Measurements from ENCODE around the gene GPR179.

GPR179 gene

GRCh38 chr17:38342886-38343607 is 709 bp downstream of the GPR179 start:
- no peak for DNase-seq

GRCh38 chr17:38341035-38341721 is 2.6 kb downstream of the GPR179 start:
- no peak for DNase-seq

GRCh38 chr17:38339891-38340290 is 3.9 kb downstream of the GPR179 start:
- DNase-seq = no peak

GRCh38 chr17:38338535-38338934 is 5.2 kb downstream of the GPR179 start:
- no peak for DNase-seq

- no peak for DNase-seq
Measured at GRCh38 chr17:38338053-38338452, 5.7 kb downstream of the GPR179 start.

- no peak for DNase-seq
Measured at GRCh38 chr17:38336838-38337237, 6.9 kb downstream of the GPR179 start.

- no peak for DNase-seq
Measured at GRCh38 chr17:38334480-38335364, 9.0 kb downstream of the GPR179 start.

GRCh38 chr17:38333635-38334295 is 10.0 kb downstream of the GPR179 start:
- peak; percentile 17 for DNase-seq

- no peak for DNase-seq
Measured at GRCh38 chr17:38332735-38333134, 11.0 kb downstream of the GPR179 start.

- no peak for DNase-seq
Measured at GRCh38 chr17:38330941-38331411, 12.8 kb downstream of the GPR179 start.

GRCh38 chr17:38329808-38330730 is 13.7 kb downstream of the GPR179 start:
- no peak for DNase-seq

GRCh38 chr17:38329284-38329683 is 14.5 kb downstream of the GPR179 start:
- no peak for DNase-seq

GRCh38 chr17:38328620-38329019 is 15.1 kb downstream of the GPR179 start:
- DNase-seq = no peak

GRCh38 chr17:38327936-38328335 is 15.8 kb downstream of the GPR179 start:
- DNase-seq = no peak

- DNase-seq = no peak
Measured at GRCh38 chr17:38326996-38327792, 16.6 kb downstream of the GPR179 start.

- no peak for DNase-seq
Measured at GRCh38 chr17:38325221-38325851, 18.4 kb downstream of the GPR179 start.

- DNase-seq = no peak
Measured at GRCh38 chr17:38324772-38325171, 19.0 kb downstream of the GPR179 start.

- DNase-seq = no peak
Measured at GRCh38 chr17:38324141-38324697, 19.5 kb downstream of the GPR179 start.

GRCh38 chr17:38322897-38323296 is 20.9 kb downstream of the GPR179 start:
- no peak for DNase-seq
